GM19463 (cell line): ENCODE data around the gene ADAMTS3.
"Not testable (repeated sequence)": the region's sequence is repeated elsewhere in the genome, so short reads cannot be mapped to it uniquely, and the experiment has no call there.

Source experiments
- ATAC-seq: cut with Tn5 transposase; IDR thresholded peaks from one replicate; pipeline ENCODE4 v1.9.1; 2021; ENCODE audit warnings: mild to moderate bottlenecking, moderate library complexity; ENCODE audit not compliant: unreplicated experiment

The ADAMTS3 gene

GRCh38 chr4:72473434-72473900 is 95.6 kb downstream of the ADAMTS3 start:
- ATAC-seq: no peak

DNA sequence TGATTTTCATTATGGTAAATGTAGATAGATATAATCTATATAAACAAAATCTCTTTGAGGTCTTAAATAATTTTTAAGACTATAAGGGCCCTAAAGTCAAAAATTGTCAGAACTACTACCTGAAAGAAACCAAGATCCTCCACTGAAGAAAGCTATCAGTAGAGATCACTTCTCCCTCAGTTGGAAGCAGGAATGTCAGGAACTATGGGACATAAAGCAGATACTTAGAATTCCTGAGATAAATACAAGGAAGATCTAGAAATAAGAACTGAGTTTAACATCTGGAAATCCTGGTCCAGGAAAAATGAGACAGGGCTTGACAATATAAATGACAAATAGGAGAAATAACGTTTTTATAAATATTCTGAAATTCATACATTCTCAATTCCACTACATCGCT is 97.2 kb downstream of the ADAMTS3 start:
- ATAC-seq: no peak

DNA sequence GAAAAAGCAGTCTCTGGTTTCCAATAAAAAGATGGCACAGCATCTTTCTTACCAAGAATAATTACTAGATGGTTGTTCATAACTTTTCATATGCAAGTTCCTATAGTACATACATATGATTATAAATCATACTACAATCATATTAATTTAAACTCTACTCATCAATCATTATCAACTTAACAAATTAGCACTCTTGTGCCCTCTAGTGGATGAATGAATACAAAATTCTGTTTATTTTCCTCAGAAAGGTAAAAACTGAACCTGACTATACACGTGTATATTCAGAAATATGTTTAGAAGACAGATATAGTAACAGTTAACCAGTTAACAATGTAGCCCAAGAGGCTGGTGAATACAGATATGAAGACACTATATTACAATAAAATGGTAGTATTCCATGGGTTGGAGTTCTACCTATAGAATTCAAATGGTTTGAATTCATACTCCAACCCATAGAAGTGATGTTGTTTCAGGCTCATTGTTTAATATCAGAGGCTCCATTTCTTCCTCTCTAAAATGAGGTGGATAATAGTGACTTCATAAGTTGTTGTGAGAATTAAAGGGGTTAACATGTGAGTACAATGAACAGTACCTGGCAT is 100.0 kb downstream of the ADAMTS3 start:
- no peak for ATAC-seq

DNA sequence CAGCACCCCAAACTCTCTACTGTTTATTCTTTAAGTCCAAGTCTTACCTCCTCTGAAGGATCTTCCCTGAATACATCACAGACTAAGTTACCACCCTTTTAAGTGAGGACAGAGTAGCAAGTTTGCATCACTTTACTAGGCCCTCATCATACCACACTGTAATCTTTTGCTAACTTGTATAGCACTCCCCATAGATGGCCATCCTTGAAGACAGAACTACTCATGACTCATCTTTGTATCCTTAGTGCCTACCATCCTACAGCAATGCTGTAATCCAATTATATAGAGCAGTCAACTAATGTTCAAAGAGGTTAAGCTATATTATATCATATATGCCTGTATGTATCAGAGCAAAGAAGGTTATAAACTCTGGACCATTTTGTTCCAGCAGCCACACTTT is 101.4 kb downstream of the ADAMTS3 start:
- no peak for ATAC-seq

GRCh38 chr4:72463724-72464123 is 105.3 kb downstream of the ADAMTS3 start:
- ATAC-seq: no peak

GRCh38 chr4:72457158-72457557 is 111.9 kb downstream of the ADAMTS3 start:
- ATAC-seq: no peak

GRCh38 chr4:72451349-72451748 is 117.7 kb downstream of the ADAMTS3 start:
- no peak for ATAC-seq

DNA sequence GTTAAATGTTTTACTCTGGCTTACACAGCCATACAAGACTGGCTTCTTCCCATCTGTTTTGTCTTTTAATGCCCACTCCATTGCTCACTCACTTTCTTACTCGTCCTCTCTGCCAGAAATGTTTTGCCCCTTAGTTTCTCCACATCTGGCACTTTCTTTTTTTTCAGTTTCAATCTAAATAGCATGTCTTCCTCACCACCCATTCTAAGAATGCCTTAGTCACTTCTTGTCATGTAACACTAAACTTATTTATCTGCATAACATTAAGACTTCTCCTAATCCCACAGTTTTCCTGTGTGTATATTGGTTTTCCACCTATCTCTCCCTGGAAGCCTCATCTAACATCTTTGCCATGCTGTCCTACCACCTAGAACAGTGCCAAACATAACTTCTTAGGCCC is 119.3 kb downstream of the ADAMTS3 start:
- ATAC-seq: no peak

DNA sequence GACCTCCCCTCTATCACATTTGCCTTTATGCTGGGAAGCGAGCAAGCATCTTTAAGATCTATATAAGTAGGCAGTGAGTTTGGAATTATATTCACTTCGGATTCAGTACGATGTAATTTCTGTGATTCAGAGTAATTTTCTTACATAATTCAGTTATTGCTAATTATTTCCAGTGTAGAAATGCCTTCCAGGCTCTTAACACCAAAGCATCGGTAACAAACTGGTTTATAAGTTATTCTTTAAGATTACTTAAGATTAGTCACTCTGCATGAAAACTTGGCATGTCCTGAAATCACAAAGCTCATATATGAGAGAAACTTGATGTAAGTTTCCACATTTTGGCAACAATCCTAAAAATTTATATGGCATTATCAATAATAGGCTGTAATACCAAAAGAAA is 120.8 kb downstream of the ADAMTS3 start:
- no peak for ATAC-seq

- no peak for ATAC-seq
Measured at GRCh38 chr4:72446353-72447055, 122.5 kb downstream of the ADAMTS3 start.

GRCh38 chr4:72444092-72444491 is 124.9 kb downstream of the ADAMTS3 start:
- no peak for ATAC-seq

DNA sequence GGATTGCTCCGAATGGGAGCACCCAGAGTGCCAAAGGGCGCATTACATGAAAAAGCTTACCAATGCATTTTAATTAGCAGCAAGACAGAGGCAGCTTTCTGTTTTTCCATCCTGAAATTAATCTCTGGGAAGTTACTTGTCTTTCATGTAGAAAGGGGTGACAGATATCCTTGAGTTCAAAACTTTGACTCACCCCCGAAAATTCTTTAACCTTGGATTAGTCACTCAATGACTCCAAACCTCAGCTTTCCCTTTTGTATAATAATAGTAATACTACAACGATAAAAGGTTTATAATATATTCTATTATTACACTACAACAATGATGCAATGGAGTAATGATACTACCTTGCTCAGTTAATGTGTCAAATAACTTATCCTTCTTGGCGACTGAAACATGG is 126.3 kb downstream of the ADAMTS3 start:
- ATAC-seq: no peak

- no peak for ATAC-seq
Measured at GRCh38 chr4:72442147-72442546, 126.9 kb downstream of the ADAMTS3 start.

DNA sequence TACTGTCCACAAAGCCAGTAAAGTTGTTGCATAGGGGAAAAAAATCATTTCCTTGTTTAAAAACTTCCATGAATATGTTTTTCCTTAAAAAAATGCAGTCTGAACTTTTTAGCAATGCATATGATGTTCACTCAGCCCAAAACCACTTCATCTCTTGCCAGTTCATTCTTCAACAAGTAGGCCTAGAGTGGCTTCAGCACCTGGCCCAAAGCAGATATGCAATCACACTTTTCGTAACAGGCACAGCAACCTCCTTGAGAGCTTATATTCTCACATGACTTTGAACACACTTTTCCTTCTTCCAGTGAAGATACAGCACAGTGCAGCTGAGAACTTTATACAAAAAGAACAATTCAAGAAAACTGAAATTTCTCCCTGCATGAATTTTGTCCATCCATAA is 128.6 kb downstream of the ADAMTS3 start:
- ATAC-seq: no peak

DNA sequence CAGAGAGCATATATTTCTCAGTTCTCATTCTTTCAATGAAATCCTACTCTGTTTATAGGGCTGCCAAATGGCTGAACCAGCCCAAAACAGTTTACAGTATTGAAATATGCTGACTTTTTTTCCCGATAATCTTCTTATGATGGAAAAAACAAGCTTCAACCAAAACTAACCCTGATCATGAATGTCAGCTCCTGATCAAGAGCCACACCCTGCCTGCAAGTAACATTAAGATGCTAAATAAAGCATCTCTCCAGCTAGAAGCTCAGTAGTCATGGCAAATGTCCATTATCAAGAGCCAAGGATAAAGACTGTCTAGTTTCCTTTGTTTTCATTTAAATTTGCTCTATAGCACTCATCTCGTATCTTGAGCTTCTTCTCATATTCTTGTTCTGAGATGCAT is 136.0 kb downstream of the ADAMTS3 start:
- no peak for ATAC-seq

DNA sequence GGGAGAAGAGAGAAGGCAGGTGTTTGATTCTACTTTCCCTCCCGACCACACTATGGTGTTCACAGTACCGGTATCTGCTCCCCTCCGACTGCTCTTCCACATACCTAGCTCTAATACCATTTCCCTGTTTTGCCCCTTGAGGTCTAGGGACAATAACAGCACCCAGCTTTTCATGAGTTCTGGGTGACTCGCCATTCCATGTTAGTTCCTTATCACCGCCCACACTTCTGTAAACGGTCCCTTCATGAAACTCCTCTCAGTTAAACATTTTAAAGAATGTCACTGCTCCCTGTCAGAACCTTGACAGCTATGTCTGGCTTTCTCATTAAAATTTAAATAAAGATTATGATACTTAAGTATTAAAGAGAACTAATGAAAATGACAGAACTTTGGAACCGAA is 136.7 kb downstream of the ADAMTS3 start:
- ATAC-seq: no peak

- no peak for ATAC-seq
Measured at GRCh38 chr4:72430988-72431387, 138.0 kb downstream of the ADAMTS3 start.

- ATAC-seq: no peak
Measured at GRCh38 chr4:72430050-72430449, 139.0 kb downstream of the ADAMTS3 start.

DNA sequence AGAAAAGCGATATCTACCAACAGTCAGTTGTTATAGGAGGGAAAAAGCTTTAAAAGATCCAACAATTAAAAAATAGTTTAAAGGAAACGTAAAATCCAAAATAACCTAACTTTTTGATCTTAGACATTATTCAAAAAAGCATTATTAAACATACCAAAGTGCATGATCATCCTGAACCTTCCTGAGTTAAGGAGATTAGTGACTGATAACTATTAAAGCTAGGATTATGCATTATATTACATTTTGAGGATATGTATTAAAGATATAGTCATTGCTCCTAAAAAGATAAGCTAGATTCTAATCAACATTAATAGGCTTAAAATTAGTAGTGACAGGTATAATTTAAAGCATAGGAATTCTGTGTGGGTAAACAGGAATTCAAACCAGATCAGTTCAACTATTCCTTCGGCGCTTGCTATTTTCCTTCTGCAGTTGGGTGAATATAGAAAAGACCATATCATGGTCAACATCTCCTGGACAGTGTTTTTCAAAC is 139.6 kb downstream of the ADAMTS3 start:
- no peak for ATAC-seq

- ATAC-seq: no peak
Measured at GRCh38 chr4:72427057-72427456, 142.0 kb downstream of the ADAMTS3 start.

GRCh38 chr4:72425908-72426307 is 143.1 kb downstream of the ADAMTS3 start:
- not testable (repeated sequence) for ATAC-seq

DNA sequence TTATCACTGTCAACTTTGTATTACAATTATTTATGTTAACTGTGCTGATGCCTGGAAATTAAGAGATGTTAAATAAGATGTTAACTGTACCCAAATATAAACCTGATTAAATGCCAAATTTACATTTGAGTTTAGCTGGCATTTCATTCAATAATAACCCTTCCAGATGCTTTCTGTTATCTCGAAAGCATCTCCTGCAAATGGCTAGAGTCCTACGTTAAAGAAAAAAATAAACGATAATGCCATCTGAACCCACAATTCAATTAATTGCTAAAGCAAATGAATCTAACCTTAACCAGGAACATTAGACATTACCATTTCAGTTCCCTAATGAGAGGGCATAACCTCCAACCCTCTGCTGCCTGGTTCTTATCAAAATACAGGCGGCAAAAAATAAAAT is 145.0 kb downstream of the ADAMTS3 start:
- no peak for ATAC-seq

- ATAC-seq: no peak
Measured at GRCh38 chr4:72422416-72422815, 146.6 kb downstream of the ADAMTS3 start.
